ENCODE data around the gene PAQR6. TPM values are rescaled to one million over a fixed set of nuclear protein-coding genes. Genes with fewer than 3 reads are reported as not detected.

The PAQR6 gene
- polyA plus RNA-seq, 4 donors: 2.9 to 8.0 (median 4.9) TPM

DNA sequence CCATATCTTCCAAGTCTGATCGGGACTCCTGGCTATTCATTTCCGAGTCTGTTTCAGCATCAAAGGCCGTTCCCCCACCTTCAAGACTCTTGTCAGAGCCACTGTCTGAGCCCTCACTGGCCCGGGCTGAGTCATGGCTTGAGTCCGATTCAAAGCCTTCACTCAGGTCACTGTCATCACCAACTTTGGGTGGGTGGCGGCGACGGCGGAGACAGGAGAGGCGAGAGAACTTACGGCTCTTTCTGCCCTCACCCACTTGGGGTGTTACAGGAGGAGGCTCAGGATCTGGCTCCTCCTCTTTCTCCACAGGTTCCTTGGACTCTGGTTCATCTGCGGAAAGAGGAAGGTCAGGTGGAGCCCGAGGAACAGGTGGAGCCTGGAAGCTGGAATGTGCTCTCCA is 18.2 kb upstream of the PAQR6 start:
- no peak for DNase-seq (ENCODE audit: low read depth in 4 of 4, low spot score in 2 of 4)

DNA sequence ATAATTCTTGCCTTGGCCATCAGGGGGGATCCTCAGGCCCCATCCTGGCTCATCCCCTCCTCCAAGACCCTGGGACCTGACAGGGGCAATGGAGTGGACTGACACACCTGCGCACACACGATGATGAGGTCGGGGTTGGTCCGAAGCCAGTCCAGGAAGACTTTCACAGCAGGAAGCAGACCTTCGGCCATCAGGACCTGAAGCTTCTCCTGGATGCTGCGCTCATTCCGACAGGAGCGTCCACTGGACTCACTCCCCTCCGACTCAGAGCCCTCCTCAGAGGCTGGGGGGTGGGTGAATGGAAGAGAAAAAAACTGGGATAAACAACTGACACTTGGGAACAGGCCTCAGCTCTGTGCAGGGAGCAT is 15.4 kb upstream of the PAQR6 start:
- DNase-seq (ENCODE audit: low read depth in 4 of 4, low spot score in 2 of 4): no peak

DNA sequence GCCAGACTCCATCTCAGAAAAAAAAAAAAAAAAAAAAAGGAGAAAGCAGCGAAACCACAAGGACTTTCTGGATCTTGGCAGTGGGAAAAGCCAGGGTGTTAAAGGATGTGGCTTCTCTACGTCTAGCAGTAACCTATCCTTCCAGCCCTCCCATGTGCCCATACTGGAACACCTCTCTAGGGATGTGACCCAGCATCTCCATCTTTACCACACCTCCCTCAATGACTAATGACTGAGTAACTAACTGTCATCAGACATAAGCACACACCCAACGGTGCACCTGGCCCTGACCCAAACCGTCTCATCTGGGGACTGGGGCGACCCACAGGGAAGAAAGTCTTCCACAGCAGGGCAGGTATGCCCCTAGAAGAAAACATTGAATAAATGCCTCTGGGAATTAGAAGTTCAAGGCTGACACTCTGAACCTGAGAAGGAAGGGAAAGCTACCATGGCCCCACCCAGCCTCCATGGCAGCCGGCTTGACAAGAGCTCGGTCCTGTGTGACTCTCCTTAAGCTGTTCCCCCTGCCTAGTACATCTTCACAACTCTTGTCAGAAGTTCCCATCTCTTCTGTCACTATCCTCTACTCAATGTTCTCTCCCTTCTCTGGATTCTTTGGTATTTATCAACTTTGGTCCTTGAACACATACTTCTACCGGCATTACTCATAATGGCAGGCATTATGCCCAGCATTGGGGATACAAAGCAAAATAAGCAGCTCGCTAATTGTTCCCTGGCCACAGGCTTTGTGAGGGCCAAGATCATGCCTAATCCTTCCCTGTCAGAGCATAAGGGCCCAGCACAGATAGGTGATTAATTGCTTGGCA is 14.8 kb upstream of the PAQR6 start:
- no peak for DNase-seq (ENCODE audit: low read depth in 4 of 4, low spot score in 2 of 4)

GRCh38 chr1:156260896-156261295 is 13.0 kb upstream of the PAQR6 start:
- no peak for DNase-seq (ENCODE audit: low read depth in 4 of 4, low spot score in 2 of 4)

DNA sequence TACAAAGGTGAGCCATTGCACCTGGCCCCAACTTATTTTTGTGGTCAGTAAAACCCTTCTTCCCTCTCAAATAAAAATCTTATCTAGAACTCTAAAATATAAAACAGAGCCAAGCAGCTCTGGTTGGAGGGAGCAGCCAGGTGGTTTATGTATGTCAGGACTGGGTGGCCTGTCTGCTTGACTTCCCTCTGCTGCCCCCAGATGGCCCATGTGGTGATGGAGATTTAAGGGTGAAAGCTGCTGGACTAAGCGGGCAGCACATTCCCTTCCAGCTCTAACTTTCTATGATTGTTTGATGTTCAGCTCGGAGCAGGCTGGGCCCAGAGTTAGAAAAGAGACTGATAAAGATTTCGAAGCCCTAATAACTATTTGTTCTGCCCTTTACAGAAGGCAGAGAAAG is 11.9 kb upstream of the PAQR6 start:
- no peak for DNase-seq (ENCODE audit: low read depth in 4 of 4, low spot score in 2 of 4)

DNA sequence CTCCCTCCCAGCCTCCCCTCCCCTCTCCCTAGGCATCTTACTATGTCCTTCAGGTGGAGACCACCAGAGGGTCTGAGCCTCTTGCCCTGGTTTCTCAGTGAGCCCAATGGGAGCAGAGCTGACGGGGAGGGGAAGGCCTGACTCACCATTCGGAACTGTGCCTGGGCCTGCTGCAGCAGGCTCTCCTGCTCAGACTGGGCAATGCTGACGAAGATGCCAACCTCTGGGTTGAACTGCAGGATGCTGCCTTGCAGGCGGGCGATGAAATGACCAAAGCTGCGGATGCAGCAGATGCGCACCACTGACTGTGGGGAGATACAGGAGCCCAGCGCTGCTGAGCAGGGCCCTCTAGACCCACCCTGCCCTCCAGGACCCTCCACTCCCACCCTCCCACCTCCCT is 11.0 kb upstream of the PAQR6 start:
- DNase-seq (ENCODE audit: low read depth in 4 of 4, low spot score in 2 of 4): no peak

DNA sequence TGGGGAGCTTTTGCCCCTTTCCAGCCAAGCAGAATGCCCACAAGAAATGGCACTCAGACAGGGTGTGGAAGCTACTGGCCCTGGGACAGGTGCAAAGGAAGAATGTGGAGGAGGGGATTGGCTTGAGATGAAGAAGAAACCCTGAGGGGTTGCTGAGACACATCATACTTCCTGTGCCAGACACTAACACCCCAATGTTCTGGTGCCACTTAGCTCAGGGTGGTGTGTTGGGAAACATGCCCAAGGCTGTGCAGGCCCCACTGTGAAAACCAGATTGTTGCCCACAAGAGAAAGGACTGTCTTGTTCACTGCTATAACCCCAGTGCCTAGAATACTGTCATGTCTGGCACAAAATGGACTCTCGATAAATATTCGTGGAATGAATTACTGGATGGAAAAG is 9.9 kb upstream of the PAQR6 start:
- no peak for DNase-seq (ENCODE audit: low read depth in 4 of 4, low spot score in 2 of 4)

- no peak for DNase-seq (ENCODE audit: low read depth in 4 of 4, low spot score in 2 of 4)
Measured at GRCh38 chr1:156253634-156254033, 5.8 kb upstream of the PAQR6 start.

DNA sequence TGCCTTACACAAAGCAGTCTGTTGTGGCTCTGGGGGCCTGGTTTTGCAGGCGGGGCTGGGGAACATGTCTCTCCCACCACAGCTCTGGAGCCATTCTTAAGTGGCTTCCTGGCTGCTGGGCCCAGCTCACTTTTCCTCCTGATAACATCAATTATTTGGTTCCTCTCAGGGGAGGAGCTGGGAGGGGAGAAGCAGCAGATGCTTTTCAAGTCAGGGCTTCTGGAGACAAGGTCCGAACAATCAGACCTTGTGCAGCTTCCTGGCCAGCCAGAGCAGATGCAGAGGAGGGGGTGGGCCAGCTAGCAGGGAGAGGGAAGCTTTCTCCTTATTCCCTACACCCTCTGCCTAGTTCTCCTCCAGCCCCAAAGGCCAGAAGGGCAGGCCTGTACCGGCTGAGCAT is 3.7 kb upstream of the PAQR6 start:
- DNase-seq (ENCODE audit: low read depth in 4 of 4, low spot score in 2 of 4): no peak

GRCh38 chr1:156249593-156249992 is 1.7 kb upstream of the PAQR6 start:
- DNase-seq (ENCODE audit: low read depth in 4 of 4, low spot score in 2 of 4): no peak

GRCh38 chr1:156248323-156248683 is 447 bp upstream of the PAQR6 start:
- no peak for DNase-seq (ENCODE audit: low read depth in 4 of 4, low spot score in 2 of 4)

DNA sequence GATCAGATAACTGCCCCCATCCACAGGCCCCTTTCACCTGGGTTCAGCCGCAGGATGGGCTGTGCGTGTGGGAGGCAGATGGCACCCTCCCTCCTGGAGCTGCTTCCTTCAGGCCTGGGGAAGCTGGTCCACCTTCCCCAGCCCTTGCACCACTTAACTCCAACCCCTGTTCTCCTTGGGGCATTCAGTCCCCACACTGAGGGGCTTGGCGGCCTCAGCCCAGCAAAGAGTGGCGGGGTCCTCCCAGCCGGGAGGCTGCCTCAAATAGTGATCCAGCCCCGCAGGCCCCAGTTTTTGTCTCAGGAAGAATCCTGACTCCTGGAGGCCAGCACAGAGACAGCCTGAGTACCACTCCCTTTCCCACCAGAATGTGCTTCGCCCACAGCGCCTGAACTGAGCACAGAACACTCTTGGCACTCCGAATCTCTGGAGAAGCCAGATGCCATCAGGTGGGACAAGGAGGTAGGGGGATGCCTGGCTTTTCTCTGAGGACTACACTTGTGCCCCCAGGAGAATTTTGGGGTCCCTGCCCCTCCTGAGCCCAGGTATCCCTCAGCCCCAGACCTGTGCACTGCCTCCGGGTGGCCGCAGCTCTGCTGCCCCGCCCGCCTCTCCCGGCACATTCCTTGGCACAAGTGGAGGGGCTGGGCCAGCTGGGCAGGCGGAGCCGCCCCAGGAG is 936 bp downstream of the PAQR6 start:
- no peak for DNase-seq (ENCODE audit: low read depth in 4 of 4, low spot score in 2 of 4)

DNA sequence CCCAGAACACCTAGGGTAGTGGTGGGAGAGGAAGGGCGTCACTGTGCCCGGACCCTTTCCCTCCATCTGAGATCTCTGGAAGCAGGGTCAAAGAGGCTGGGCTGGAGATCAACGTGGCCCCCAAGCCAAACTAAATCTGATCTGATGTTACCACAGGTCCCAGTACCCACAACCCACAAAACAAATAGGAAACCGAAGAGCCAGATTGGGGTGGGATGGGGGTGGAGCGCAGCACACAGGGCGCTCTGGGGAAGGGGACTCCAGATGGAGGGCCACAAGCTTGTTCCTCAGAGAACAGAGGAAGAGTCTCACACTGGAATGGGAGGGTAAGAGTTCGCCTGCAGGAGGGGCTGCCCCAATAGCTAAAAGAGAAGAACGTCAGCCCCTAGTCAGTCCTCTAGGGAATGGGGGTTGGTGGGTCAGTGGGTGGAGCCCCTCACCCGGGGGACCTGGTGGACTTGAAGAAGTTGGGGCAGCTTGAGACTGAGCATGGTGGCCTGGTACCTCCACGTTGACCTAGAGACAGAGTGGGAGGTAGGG is 1.5 kb downstream of the PAQR6 start:
- no peak for DNase-seq (ENCODE audit: low read depth in 4 of 4, low spot score in 2 of 4)

- DNase-seq (ENCODE audit: low read depth in 4 of 4, low spot score in 2 of 4): peak in 1 of 4 donors; percentile 13
Measured at GRCh38 chr1:156245451-156246232, 2.2 kb downstream of the PAQR6 start.

- no peak for DNase-seq (ENCODE audit: low read depth in 4 of 4, low spot score in 2 of 4)
Measured at GRCh38 chr1:156244712-156245111, 3.1 kb downstream of the PAQR6 start.

DNA sequence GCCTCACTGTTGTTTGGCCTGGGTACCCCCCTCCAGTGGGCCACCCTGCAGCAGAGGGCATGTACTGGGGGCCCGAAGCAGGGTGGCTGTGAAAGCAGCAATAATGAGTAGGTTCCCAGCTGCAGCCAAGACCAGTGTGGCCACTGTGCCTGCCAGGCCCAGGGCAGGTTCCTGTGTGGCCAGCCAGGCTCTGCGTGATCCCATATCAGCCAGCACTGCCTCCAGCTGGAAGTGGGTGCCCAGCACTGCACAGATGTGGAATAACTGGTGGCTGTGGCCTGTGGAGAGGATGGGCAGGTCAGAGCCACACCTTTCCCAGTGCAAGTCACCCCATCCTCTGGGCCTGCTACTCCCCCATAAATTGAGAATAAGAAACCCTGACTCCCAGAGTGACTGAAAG is 3.7 kb downstream of the PAQR6 start:
- no peak for DNase-seq (ENCODE audit: low read depth in 4 of 4, low spot score in 2 of 4)

DNA sequence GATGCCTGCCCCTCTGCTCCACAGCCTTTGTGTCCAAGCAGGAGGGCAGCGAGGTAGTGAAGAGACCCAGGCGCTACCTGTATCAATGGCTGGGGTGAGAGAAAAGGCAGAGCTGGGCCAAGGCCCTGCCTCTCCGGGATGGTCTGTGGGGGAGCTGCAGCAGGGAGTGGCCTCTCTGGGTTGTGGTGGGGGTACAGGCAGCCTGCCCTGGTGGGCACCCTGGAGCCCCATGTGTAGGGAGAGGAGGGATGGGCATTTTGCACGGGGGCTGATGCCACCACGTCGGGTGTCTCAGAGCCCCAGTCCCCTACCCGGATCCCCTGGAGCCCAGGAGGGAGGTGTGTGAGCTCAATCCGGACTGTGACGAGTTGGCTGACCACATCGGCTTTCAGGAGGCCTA is 5.1 kb downstream of the PAQR6 start:
- DNase-seq (ENCODE audit: low read depth in 4 of 4, low spot score in 2 of 4): no peak

DNA sequence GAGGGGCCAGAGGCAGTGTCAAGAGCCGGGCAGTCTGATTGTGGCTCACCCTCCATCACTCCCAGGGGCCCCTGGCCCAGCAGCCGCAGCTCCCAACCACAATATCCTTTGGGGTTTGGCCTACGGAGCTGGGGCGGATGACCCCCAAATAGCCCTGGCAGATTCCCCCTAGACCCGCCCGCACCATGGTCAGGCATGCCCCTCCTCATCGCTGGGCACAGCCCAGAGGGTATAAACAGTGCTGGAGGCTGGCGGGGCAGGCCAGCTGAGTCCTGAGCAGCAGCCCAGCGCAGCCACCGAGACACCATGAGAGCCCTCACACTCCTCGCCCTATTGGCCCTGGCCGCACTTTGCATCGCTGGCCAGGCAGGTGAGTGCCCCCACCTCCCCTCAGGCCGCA is 5.9 kb downstream of the PAQR6 start, which contains the start of gene BGLAP:
Gene BGLAP, plus strand, starts transcription at position 259 of the 400 bp plus-strand sequence. Its CDS starts 48 bp downstream, at position 307.
- no peak for DNase-seq (ENCODE audit: low read depth in 4 of 4, low spot score in 2 of 4)

DNA sequence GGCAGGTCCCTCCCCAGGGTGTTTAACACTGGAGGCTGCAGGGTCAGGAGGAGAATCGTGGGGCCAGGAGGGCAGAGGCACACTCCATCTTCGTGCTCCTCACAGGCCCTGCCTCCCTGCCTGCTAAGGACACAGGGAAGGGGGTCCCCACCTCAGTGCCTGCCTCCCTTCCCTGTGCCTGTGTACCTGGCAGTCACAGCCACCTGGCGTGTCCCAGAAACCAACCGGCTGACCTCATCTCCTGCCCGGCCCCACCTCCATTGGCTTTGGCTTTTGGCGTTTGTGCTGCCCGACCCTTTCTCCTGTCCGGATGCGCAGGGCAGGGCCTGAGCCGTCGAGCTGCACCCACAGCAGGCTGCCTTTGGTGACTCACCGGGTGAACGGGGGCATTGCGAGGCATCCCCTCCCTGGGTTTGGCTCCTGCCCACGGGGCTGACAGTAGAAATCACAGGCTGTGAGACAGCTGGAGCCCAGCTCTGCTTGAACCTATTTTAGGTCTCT is 6.5 kb downstream of the PAQR6 start:
- DNase-seq (ENCODE audit: low read depth in 4 of 4, low spot score in 2 of 4): no peak

DNA sequence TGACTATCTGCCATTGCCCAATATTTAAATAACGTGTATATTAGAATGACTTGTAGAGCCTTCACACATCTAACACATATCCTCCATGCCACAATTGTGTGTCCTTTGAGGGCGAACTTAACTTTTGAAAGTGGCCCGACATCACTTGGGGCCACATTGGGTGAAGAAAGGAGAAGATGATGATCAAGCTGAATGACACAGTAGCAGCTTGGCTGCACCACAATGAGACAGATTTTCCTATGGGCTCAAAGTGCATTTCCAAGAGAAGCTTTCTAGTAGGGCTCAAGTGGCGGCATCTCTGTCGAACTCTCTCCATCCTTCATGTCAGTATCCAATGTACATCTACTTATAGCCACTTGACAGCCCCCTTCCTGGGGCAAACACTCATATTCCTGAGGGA is 9.6 kb downstream of the PAQR6 start:
- no peak for DNase-seq (ENCODE audit: low read depth in 4 of 4, low spot score in 2 of 4)

- DNase-seq (ENCODE audit: low read depth in 4 of 4, low spot score in 2 of 4): no peak
Measured at GRCh38 chr1:156236164-156236563, 11.7 kb downstream of the PAQR6 start.
